Erythroblast (primary cell): ENCODE data around the gene FSIP2.

ENCODE experiments used
- GATA1 ChIP-seq: IDR thresholded peaks from 2 replicates; pipeline ENCODE4 v1.6.1; 2011; ENCODE audit warnings: low read depth, mild to moderate bottlenecking, control low read depth, low read length, moderate library complexity
- POLR2A ChIP-seq: IDR thresholded peaks from 2 replicates; pipeline ENCODE4 v1.6.1; 2011; ENCODE audit warnings: mild to moderate bottlenecking, low read length

GRCh38 chr2:185736210-185736609 is 2.4 kb upstream of the FSIP2 start:
- TF ChIP-seq POLR2A (no peak), GATA1 (no peak)
